OCI-LY3 (cell line): ENCODE data around the gene ABCA10.

Experiments used
- CTCF ChIP-seq: fragments of 200-600, 300-600 bp; sonication (generic); IDR thresholded peaks from 2 replicates; pipeline ENCODE4 v1.5.1; 2014; ENCODE audit warnings: antibody characterized with exemption, low read length, low read depth
- EZH2phosphoT487 ChIP-seq: fragments of 200-600 bp; shearing (Covaris generic); IDR thresholded peaks from 2 replicates; pipeline ENCODE4 v1.6.1; 2018; ENCODE audit warnings: antibody characterized with exemption, mixed run types, low read depth

GRCh38 chr17:69245617-69246016, 17.0 kb upstream of the ABCA10 start:
- no peak for TF ChIP-seq EZH2phosphoT487
- TF ChIP-seq CTCF, result no peak
